DMS114 treated with DMSO at 0.1 percent for 48 hours (cell line): Measurements from ENCODE around the gene DLG5.

Experiments
- DNase-seq: peaks from one replicate; lab custom pipeline; 2025; ENCODE audit not compliant: unreplicated experiment; lab: John Stamatoyannopoulos, UW

The DLG5 gene

DNA sequence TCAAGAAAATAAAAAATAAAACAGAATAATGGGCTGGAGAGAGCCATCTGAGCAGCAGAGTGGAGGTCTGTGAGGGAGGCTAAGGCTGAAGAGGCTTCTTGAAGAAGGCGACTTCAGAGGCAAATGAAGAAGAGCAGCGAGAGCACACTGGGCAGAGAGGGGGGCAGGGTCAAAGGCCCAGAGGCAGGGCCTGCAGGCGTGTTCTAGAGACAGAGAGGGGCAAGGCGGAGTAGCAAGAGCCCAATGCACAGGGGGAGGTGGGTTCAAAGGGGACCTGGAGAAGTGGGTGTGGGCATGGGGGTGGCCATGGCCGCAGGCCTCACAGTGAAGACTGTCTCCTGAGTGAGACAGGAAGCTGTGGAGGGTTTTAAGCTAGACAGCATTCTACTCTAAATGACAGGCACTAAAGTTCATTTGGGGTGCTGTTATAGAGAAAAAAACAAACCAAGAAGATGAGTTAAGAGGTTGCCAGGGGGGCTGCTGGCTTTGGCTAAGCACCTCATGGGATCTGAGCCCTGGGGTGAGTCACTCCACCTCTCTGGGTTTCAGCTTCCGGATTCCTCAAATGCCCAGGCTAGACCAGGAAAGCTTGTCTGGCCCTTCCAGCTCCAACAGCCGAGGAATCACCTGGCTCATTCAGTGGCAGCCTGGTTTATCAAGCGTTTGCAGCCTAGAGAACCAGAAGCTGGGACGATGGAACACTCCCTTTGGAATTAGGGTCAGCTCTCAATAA, 81.7 kb downstream of the DLG5 start:
- DNase-seq = no peak

DNA sequence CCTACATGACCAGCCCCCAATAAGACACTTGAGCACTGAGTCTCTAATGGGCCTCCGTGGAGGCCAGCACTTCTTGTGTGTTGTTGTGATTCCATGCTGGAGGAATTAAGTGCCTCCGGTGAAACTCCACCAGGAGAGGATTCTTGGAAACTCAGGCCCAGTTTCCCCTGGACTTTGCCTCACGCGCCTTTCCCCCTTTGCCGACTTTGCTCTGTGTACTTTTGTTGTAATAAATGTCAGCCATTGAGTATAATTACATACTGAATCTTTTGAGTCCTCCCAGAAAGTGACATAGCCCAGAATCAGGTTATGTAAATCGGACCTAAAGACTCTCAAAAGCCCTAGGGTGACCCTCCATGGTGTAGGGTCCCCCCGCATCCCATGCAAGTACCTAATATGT, 82.4 kb downstream of the DLG5 start:
- no peak for DNase-seq

DNA sequence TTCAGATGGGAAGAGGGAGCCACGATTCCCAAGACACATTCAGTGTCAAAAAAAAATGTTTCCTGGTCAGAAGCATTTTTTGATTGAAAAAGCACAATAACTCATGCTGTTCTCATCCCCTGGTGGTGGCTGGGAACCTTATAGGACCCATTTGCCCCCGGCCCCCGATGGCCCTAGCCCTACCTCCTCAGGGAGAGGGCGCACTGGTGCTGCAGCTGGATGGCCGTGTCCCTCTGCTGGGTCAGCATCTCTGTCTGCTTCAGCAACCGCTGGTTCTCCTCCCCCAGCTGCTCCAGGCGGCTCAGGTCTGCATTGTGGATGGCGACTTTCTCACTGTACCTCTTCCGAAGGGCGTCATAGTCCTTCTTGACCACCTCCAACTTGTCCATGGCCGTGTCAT, 83.3 kb downstream of the DLG5 start:
- DNase-seq = no peak

DNA sequence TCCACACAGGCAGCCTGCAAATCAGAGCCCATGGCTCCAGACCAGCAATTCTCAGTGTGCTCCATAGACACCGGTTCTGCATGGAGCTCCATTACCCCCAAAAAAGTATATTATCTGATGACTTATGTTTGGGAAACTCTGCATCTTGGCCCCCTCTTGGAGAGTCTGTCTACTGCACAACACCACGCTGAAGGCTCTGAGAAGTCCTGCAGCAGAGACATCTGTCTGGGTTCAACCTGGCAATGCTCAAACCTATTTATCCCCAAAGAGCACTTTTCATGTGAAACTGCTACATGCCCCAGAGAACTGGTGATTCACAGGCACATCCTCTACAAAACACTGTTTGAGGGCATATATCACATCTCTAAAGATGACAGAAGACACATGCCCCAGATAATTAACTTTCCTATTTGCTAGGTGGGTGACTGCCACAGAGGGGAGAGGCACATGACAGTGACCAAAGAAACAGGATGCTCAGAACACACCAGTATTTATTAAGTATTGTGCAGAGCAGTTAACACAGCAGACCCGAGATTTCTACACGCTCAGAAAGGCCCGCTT, 83.8 kb downstream of the DLG5 start:
- DNase-seq = no peak

GRCh38 chr10:77841711-77842375, 84.7 kb downstream of the DLG5 start:
- no peak for DNase-seq

DNA sequence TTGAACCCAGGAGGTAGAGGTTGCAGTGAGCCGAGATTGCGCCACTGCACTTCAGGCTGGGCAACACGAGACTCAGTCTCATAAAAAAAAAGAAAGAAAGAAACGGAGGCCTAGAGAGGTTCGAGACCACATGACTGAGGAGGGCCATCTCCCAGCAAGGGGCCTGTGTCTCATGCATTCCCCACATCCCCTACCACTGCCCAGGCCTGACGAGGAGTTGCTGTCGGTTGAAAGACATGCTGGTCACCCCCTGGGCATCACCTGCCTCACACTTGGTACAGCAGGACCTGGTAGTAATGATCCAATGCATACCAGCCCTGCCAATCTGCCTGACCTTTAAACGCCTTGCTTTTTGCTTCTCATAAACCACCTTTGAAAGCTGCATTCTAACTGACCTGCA, 85.9 kb downstream of the DLG5 start:
- no peak for DNase-seq

DNA sequence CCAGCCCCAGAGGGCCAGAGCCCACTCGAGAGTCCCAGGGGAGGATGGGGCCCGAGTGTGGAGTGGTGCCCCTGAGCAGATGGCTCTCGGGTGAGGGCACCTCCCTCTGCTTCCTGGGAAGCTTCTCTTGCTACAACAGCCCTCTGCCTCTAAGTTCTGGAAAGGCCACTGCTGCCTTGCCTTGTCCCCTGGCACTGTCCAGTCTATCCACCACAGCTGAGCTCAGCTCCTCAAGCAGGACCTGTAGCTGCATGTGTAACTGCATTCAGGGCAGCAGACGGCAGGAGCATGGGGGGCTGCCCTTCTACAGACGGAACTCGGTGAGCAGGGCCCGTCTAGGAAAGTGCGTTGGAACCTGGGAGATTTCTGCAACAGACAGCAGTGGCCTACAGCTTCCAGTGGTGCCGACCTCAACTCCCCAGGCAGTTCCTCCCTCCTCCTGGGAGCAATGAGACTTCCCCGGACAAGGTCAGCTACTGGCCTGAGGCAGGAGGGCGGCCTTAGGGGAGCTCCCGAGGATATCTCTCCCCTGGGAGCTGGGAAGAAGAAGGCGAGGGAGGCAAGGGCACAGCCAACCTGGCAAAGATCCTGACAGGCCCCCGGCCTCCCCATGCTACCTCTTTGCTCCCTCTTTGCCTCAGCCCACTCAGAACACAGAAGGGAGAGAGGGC, 88.5 kb downstream of the DLG5 start:
- no peak for DNase-seq

DNA sequence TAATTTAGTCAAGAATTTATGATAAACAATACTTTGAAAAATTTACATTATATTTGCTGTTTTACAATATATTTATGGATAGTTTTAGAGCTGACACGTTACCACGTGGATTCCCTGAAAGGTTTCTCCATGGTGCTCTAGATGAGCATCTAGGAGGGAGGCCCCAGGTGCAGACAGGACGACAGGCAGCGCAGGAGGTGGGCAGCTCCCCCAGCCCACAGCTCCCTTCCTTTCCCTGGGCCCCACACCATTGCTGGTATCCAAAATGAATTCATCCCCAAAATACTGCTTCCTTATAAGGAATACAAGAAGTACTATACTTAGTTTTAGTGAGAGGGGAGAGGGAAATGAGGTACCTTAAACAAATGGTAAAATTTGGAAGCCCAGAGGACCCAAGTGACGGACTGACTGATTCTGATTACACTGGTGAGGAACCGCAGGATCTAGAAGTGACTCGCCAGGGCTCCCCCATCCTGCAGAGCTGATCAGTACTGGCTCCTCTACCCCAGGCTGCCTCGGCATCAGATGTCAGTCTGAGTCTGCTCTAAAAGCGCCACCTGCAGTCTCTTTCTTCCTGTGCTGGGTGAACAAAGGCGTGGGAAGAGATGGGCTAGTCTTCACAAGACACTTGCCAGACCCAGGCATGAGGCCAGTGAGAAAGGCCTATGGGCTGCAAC, 89.2 kb downstream of the DLG5 start:
- no peak for DNase-seq

GRCh38 chr10:77836299-77836820, 90.2 kb downstream of the DLG5 start:
- DNase-seq = no peak

- DNase-seq = no peak
Measured at GRCh38 chr10:77835669-77836086, 90.9 kb downstream of the DLG5 start.

DNA sequence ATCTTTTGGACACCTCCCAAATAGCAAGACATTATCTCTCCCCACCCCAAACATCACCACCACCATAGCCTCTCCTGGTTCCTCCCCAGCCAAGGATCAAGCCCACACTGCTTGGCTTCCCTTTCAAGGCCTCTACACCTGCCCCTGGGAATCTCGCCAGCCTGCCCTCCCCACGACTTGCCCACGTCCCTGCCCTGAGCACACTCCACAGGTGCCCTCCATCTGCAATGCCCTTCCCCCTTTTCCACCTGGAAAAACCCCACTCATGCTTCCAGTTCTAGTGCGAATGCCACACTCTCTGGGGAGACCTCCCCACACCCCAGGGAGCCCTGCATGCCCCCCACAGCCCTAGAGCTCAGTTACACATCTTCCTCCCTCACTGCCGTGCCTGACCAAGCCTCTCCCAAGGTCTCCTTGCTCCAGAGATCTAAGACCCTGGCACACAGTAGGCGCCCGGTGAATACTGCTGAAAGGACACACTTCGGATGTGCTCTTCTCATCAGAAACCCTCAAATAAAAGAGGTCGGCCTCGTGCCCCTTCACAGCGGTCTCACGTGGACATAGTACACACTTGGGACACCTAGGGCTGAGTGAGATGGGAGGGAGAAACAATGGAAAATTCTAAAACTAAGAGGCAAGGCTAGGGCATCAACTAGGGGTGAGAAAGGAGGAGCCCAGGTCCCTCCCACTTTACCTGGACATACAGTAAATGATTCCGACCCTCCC, 91.4 kb downstream of the DLG5 start:
- DNase-seq = no peak

DNA sequence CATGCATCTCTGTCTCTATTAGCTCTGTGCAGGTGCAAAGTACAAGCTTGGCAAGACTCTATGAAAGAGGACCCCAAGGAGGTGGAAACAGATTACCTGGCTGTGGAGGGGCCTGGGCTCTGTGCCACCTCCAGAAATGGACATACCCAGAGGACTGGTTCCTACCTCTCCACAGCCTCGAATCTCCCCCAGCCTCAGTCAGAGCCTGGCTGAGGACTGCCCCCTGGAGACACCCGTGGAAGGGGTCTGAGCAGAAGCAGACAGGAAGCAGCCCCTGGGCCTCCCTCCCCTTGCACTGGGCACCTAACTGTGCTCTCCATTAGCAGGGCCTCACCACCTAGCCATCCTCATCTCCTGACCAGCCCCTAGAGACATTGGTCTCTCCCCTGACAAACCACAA, 92.0 kb downstream of the DLG5 start:
- DNase-seq = no peak

GRCh38 chr10:77833792-77834191, 92.8 kb downstream of the DLG5 start:
- no peak for DNase-seq

DNA sequence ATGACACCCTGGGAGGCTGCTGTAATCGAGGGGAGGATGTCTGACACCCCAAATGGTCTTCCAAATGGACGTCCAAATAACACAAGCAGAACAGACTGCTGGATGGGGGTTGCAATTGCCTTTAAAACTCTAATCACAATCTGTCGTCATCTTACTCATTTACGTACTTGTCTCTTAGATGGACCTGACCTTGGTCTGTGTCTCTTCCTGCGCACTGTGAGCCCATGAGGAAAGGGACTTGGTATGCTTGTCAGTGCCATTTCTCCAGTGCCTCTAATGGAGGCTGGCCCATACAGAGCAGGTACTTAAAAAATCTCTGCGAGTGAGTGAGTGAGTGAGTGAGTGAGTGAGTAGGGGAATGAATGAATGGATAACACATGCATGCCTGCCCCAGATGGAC, 93.3 kb downstream of the DLG5 start:
- no peak for DNase-seq

DNA sequence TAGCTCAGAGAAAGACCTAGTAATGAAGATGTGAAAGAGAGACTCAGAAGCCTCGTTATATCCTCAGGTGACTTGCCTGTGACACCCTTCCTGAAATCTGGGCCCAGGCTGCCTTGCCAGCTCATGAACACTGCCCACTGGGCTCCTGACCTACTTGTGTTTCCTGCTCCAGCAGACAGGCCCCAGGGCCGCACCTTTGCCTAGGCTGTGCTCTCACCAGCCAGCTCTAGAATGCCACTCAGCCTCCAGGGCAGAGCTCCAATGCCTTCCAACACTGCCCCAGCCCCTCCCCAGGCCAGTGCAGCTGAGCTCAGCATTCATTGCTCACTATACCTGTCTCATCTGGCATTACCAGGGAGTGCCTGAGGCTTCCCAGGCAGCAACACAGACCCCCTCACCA, 94.3 kb downstream of the DLG5 start:
- no peak for DNase-seq

- DNase-seq = no peak
Measured at GRCh38 chr10:77829356-77829755, 97.2 kb downstream of the DLG5 start.

GRCh38 chr10:77828377-77828776, 98.2 kb downstream of the DLG5 start:
- no peak for DNase-seq

- DNase-seq = no peak
Measured at GRCh38 chr10:77827366-77827765, 99.2 kb downstream of the DLG5 start.

GRCh38 chr10:77825965-77826364, 100.6 kb downstream of the DLG5 start:
- DNase-seq = no peak

DNA sequence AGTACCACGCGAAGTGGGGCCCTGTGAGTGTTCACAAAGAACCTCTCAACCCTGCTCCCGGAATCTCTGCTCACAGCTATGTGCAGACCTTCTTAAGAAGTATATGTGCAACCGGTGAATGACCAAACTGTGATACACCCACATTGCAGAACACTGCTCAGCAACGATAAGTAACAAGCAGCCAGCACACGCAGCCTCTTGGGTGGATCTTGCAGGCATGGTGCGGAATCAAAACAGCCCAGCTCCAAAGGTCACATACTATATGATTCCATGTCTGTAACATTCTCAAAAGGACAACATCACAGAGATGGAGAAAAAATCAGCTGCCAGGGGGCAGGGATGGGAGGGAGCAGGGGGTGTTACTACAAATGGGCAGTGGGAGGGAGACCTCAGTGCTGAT, 101.6 kb downstream of the DLG5 start:
- DNase-seq = no peak
